ELF-1 (cell line): ENCODE data around the gene TXNL4A.

Experiments used
- DNase-seq: peaks from one replicate; pipeline ENCODE4 v3.0.0-alpha.2; 2016; ENCODE audit warnings: low read depth, low spot score

TXNL4A gene

DNA sequence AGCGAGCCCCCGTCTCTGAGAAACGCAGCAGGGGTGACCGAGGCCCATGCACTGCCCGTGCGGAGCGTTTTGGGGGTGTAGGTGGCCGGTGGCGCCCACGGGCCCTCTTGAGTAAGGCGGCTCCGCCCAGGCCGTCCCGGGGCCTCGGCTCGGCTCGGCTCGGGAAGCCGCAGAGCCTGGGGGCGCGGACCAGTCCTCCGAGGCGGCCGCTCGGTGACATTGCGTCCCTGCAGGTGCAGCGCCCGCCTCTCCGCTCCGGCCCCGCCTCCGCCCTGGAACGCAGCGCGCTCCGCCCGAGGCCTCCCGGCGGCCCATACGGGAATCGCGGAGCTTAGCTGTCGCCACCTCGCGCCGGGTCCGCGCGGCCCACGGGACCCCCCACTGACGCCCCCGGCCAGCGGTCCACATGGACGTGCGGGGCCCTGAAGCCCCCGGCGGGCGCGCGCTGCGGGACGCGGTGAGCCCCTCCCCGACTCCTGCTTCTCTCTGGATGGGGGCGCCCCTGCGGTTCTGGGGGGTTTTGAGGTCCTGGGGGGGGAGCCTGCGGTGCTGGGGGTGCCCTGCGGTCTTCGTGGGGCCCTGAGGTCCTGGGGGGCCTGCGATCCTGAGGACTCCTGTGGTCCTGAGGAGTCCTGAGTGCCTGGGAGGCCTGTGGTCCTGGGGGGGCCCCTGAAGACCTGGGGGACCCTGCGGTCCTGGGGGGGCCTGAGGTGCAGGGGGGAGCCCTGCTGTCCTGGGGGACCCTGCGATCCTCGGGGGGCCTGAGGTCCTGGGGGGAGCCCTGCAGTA lies 23.8 kb downstream of the TXNL4A start, which contains the start of gene HSBP1L1:
Gene HSBP1L1 (plus strand): TSS at position 314 of the 789 bp plus-strand sequence. CDS start 93 bp downstream, at position 407.
- DNase-seq, result peak; percentile 82

DNA sequence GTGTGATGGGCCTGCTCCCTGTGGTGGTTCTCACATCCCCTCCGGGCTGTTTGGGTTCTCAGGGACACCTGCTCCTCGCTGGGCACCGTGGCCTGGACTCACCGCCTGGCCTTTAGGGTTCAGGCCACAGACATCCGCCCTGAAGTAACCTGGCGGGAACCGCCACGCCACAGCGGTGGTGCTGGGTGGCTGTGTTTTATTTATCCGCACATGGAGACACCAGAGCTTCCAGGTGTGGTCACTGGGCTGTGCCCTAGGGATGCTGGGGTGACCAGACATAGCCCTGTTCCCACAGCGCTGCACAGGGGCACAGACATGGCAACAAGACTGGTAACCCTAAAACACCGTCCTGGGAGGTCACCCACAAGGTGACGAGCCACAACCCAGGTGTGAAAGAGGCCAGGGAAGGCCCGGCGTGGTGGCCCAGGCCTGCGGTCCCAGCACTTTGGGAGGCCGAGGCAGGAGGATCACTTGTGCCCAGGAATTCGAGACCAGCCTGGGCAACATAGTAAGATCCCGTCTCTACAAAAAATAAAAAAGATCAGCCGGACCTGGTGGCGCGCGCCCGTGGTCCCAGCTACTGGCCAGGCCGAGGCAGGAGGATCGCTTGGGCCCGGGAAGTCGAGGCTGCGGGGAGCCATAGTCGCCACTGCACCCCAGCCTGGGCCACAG lies 24.6 kb downstream of the TXNL4A start:
- DNase-seq, result no peak

DNA sequence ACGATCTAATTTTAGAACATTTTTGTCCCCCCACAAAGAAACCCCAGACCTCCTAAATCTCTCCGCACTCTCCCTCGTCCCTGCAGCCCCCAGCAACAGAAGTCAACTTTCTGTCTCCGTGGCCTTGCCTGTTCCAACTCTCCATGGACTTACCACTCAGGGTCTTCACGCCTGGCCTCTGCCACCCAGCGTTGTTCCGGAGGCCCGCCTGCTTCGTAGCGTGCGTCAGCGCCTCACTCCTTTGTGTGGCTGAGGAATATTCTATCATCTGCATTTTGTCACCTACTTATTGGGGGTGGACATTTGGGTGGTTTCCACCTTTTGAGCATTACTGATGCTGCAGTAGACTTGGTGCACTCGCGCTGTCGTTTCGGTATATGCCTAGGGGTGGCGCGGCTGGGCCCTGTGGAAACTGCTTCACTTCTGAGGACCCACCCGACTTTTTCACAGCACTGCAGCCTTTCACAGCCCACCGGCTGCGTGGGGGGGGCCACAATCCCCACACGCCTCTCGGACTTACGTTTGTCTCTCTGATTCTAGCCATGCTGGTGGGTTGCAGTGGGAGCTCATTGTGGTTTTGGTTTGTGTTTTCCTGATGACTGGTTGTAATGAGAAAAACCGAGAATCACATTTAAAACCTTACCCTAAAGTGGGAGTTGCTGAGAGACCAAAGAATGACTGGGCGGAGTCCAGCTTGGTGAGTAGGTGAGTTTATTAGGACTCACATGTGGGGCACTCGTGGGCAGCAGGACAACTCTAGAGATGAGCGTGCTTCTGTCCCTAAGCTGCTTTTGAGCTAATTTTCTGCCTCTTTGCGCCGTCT lies 25.3 kb downstream of the TXNL4A start:
- no peak for DNase-seq

DNA sequence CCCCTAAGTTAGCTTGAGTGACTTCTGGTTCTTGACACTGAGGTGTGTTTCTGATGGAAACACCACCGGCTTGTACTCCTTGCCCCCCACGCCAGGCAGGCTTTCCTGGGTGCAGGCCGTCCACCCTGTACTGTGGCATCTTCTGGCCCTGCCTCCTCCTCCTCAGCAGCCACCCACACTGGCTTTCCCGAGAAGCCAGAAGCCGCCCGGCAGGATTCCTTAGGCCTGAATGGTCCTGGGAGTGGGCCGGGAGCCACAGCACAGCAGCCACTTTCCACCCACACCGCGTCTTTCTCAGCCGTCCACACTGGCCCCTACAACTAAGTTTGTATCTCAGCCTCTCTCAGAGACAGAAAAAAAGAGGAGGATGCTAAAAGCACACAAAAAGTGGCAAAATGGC lies 26.1 kb downstream of the TXNL4A start:
- DNase-seq, result peak; percentile 47

DNA sequence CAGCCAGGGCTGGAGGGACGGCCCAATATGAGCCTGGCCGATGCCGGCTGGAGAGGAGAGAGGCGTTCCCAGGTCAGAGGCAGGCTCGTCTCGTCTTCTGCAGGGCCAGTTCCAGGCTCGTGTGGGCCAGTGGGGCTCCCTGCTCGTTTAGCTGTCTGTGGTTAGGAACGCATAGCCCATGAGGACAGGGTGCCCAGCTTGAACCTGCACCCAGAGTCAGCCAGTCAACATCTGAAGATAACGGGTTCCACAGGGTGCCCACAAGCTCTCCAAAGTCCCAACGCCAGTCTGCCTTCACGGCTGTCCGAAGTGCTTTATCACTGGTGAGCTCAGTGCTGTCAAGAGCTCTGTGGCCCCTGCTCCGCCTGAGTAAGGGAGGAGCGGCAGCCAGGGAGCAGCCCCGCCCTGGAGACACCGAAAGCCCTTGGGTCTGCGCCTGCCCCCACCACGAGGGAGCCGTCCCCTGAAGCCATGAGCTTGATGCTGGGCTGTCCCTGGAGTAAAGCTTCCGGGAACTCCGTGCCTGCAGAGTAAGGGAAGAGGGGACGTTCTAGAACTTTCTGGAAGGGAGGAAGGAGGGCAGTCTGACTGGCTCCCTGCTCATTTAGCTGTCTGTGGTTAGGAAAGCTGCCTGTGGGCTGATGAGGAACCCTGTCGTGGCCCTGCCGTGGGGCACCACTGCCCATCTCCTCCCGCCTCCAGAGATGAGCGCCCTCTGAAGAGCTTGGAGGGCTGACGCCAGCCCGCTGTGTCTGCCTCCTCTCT lies 26.7 kb downstream of the TXNL4A start:
- DNase-seq, result peak; percentile 81

DNA sequence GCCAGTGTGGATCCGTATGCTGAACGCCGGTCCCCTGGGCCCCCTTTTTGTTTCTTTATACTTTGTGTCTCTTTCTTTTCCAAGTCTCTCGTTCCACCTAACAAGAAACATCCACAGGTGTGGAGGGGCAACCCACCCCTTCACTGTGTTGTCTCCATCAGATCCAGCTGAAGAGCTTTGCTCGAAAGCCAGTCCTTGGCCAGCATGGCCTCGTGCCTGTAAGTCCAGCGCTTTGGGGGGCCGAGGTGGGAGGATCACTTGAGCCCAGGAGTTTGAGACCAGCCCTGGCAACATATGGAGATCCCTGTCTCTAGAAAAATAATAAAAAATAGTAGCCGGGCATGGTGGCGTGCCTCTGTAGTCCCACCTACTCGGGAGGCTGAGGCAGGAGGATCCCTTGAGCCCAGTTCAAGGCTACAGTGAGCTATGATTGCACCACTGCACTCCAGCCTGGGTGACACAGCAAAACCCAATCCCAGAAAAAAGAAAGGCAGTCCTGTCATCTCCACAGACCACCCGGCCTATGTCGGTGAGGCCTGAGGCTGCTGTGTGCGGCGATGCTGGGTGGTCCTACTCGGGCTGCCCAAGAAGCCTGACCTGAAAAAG lies 27.3 kb downstream of the TXNL4A start:
- no peak for DNase-seq

DNA sequence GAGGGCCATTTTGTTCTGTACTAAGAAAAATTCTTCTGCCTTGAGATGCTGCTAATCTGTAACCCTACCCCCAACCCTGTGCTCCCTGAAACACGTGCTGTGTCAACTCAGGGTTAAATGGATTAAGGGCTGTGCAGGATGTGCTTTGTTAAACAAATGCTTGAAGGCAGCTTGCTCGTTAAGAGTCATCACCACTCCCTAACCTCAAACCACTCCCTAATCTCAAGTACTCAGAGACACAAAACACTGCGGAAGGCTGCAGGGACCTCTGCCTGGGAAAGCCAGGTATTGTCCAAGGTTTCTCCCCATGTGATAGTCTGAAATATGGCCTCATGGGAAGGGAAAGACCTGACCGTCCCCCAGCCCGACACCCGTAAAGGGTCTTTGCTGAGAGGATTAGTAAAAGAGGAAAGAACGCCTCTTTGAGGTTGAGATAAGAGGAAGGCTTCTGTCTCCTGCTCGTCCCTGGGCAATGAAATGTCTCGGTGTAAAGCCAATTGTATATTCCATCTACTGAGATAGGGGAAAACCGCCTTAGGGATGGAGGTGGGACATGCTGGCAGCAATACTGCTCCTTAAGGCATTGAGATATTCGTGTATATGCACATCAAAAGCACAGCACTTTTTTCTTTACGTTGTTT lies 28.1 kb downstream of the TXNL4A start:
- DNase-seq, result peak; percentile 88

DNA sequence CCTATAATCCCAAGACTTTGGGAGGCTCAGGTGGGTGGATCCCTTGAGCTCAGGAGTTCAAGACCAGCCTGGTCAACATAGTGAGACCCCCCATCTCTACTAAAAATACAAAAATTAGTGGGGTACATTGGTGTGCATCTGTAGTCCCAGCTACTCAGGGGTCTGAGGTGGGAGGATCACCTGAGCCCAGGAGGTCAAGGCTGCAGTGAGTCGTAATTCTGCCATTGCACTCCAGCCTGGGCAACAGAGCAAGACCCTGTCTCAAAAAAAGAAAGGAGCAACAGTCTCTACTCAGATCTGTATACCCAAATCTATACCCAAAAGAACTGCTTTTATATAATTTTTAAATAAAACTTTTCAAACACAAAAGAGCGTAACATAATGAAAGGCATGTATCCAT lies 29.4 kb downstream of the TXNL4A start:
- no peak for DNase-seq

DNA sequence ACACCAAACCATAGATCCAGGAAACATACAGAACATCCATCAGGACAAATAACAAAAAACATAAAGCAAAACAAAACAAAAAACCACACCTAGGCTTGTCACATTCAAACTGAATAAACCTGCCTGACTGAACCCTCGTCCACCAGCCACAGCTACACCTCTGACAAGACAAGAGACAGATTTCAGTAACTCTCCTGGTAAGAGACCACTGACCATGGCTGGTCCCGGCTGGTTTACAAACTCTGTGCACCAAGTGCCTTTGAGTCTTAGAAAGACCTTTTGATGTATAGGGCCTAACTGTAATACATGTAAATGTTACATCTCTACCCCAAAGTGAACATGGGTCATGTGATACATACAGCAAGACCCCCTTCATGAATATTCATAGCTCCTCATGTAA lies 32.1 kb downstream of the TXNL4A start:
- DNase-seq, result no peak

DNA sequence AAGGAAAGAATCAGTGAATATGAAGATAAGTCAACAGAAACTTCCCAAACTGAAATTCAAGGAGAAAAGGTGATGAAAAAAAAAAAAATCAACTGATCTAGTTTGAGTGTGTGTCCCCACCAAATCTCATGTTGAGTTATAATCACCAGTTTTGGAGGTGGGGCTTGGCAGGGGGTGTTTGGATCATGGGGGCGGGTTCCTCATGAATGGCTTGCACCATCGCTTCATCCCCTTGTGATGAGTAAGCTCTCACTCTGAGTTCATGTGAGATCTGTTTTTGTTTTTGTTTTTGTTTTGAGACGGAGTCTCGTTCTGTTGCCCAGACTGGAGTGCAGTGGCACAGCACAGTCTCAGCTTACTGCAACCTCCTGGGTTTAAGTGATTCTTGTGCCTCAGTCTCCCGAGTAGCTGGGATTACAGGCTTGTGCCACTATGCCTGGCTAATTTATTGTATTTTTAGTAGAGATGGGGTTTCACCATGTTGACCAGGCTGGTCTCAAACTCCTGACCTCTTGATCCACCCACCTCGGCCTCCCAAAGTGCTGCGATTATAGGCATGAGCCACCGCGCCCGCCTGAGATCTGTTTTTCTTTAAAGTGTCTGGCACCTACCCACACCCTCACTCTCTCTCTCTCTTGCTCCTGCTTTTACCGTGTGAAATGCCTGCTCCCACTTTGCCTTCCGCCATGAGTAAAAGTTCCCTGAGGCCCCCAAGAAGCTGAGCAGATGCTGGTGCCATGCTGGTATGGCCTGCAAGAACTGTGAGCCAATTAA lies 32.9 kb downstream of the TXNL4A start:
- DNase-seq, result no peak

DNA sequence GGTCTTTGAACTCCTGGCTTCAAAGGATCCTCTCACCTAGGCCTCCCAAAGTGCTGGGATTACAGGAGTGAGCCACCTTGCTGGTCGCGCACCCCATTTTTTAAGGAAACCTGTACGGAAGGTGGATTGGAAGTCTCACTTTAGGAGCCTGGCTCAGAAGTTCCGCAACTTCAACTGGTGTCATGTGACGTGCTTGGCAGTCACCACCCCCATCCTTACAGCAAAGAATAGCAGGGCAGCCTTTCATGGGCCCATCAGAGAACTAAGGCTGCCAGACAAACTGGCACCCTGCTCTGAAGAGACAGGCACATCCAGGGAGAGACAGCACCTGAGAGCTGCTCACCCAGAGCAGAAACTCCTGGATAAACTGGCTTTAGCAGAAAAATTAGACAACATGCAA lies 33.6 kb downstream of the TXNL4A start:
- DNase-seq, result no peak

DNA sequence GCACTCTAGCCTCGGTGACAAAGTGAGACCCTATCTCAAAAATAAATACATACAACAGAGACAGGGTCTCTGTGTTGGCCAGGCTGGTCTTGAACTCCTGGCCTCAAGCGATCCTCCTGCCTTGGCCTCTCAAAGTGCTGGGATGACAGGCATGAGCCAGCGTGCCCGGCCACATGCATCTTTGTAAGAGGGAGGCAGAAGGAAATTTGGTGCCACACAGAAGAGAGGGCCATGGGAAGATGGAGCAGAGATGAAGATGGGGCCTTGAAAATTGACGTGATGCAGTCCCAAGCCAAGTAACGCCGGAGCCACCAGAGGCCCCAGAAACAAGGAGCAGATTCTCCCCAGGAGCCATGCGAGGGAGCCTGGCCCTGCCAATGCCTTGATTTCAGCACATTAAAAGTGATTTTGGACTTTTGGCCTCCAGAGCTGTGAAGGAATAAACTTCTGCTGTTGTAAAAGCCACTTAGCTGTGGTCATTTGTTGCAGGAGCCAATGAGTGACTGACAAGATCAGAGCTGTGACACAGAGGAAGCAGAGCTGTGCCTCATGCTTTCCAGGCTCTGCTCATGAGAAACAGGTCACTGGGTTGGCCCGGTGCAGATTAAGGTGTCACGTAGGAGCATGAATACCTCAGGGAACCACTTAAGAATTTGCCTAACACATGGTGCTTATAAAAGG lies 34.3 kb downstream of the TXNL4A start:
- no peak for DNase-seq

DNA sequence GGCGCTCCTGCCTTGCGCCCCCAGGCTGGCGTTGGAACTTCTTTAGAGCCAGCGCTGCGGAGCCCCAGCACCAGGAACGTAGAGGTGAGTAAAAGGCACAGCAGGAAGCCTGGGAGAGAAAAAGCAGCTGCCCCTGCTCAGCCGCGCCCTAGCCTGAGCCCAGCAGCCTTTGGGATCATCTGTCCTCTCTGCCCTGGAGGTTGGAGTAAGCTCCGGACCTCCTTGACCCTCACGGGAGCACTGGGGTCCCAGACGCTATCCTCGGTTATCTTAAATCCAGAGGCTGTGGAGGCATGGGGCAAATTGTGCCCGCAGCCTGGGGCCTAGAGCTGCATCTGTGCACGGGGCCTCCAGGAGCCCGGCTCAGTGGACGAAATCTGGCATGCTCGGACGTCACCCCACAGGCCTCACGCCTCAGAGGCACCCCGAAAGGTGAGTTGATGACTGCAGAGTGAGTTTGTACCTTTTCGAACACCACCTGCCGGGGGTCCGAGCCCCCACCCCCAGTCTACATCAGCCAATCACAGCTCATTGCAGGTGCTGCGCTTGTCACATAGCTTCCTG lies 35.3 kb downstream of the TXNL4A start:
- DNase-seq, result peak; percentile 67

DNA sequence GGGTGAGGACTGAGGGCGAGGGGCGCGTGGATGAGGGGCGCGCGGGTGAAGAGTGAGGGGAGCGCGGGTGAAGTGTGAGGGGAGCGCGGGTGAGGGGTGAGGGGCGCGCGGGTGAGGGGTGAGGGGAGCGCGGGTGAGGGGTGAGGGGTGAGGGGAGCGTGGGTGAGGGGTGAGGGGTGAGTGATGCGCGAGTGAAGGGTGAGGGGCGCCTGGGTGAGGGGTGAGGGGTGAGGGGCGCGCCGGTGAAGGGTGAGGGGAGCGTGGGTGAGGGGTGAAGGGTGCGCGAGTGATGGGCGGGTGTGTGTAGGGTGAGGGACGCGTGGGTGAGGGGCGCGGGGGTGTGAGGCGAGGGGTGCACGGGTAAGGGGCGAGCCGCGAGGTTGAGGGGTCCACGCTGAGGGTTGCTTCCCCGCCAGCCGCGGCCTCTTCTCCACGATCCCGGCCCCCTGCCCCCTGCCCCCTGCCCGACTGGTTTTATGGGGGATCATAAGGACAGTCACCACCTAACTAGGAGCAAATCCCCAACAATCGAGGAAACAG lies 35.8 kb downstream of the TXNL4A start:
- no peak for DNase-seq

DNA sequence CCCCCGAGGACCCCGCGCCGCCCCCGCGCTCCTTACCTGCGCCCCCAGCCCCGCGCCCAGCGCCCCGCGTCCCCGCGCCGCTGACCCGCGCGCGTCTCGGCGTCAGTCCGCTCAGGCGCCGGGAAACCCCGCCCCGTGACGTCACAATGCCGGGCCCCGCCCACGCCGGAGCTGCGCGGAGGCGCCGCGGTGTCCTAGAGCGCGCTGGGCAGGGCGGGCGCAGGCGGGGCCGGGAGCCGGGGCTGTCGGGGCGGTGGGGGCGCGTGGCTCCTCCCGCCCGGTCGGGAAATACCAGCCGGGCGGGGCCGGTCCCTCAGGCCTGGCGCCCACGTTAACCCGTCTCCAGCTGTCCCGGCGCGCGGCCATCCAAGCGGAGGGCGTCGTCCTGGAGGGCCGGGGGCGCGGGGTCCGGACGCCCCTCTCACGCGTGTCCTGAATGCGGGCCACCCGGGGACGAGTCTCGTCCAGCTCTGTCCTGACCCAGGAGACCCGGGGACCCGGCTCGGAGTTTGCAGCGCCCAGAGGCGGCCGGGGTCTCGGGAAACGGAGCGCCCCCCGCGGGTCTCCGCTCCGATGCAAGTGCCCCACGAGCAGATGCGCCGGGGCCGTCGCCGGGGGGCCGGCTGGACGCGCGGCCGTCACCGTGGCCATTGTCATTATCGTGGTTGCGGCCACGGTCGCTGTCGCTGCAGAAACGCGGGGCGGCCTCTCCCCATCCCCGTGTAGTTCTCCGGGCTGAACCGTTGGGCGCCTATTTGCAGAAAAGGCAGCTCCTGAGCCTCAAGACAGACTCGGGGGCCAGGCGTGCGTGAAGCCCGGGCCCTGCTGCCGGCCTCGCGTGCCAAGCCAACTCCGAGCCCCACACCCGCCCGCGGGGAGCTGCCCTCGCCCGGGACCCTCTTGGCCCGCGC lies 36.6 kb downstream of the TXNL4A start, which contains the start of gene SLC66A2:
Gene SLC66A2 (minus strand): TSS at position 109 of the 911 bp plus-strand sequence. CDS start 727 bp downstream, outside the sequence.
- peak; percentile 74 for DNase-seq

DNA sequence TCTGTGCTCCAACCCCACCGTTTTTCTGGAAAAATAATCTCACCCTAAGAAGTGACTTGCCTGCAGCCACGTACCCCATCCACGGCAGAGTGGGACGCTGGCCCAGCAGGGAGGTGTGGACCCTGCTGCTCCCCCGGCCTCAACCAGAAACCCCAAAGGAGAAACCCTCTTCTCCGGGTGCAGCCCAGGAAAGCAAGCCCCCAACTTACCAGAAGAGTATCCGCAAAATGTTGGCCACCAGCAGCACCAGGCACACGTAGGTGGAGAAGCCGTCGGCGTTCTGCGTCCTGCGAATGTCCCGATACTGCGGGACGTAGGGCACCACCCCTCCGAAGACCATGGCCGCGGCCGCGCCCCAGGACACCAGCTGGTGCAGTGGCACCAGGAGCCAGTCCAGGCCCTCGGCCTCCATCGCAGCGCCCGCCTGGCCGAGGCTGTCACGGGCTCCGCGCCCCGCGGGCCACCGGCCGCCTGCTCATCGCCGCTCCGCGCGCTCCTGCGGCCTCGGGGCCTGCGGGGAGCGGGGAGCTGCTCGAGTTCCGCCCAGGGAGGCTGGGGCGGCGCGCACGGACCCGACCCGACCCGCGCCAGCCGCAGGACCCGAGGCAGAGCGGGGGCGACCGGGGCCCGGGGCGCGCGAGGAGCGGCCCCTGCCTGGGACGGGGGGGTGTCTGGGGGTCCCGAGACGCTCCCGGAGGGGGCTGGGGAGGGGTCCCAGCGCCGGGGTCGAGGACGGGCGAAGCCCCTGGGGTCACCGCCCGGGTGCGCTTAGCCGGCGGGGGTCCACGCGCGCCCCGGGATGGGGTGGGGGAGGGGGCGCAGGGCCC lies 37.6 kb downstream of the TXNL4A start:
- DNase-seq, result no peak
